HG03571 (cell line): ENCODE measurements around the gene RRN3.
"Not testable (repeated sequence)": the region's sequence is repeated elsewhere in the genome, so short reads cannot be mapped to it uniquely, and the experiment has no call there.

Experiments used
- ATAC-seq: cut with Tn5 transposase; IDR thresholded peaks from one replicate; pipeline ENCODE4 v1.9.1; 2021; ENCODE audit not compliant: unreplicated experiment

RRN3 gene

GRCh38 chr16:15028801-15029698 lies 65.0 kb downstream of the RRN3 start:
- not testable (repeated sequence) for ATAC-seq

GRCh38 chr16:15028345-15028715 lies 65.7 kb downstream of the RRN3 start:
- not testable (repeated sequence) for ATAC-seq

GRCh38 chr16:15027503-15028344 lies 66.3 kb downstream of the RRN3 start:
- not testable (repeated sequence) for ATAC-seq

- not testable (repeated sequence) for ATAC-seq
These were observed 67.0 kb downstream of the RRN3 start for GRCh38 chr16:15027051-15027450.

DNA sequence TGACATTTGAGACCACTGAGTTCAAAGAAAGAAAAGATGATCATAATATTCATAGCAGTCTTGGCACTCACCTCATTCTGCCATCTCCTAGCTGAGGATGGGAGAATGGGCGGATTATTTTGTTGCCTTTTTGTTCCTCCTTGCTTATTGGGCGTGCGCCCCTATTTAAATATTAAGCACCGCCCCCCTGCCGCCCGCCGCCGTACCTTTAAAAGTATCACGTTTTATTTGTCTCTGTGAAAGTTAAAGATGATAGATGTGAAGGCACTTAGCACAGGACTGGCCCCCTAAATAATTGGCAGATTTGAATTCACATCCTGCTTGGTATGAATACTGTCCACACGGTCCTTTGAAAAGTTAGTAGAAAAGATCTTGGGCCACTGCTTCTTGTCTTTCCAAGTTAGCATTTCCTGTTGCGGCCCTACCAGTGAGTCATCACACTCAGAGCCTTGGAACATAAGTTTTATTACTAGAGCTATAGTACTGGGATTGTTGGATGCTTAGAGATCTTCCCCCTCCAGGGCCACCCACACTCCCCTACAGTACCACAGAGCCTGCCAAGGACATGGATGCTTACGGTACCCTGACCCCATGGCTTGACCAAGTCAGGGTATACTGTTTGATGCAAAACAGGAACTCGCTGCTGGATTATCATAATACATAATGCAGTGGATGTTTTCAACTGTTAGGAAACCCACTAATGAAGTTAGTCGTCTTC lies 68.7 kb downstream of the RRN3 start:
- ATAC-seq, result not testable (repeated sequence)

DNA sequence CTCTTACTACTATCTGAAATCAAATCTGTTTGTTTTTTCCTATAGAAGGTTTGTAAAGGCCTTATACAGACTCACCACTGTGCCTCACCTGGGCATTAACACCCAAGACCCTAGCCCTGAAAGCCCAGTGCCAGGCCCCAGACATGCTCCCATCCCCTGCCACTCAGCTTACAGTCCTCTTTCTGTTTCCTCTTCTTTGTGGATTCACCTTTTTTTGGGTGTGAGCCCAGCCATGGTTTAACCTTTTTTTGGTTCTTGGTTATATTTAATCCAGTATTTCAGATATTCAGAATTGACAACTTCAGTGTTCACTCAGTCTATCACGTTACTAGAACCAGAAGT lies 69.2 kb downstream of the RRN3 start:
- not testable (repeated sequence) for ATAC-seq

DNA sequence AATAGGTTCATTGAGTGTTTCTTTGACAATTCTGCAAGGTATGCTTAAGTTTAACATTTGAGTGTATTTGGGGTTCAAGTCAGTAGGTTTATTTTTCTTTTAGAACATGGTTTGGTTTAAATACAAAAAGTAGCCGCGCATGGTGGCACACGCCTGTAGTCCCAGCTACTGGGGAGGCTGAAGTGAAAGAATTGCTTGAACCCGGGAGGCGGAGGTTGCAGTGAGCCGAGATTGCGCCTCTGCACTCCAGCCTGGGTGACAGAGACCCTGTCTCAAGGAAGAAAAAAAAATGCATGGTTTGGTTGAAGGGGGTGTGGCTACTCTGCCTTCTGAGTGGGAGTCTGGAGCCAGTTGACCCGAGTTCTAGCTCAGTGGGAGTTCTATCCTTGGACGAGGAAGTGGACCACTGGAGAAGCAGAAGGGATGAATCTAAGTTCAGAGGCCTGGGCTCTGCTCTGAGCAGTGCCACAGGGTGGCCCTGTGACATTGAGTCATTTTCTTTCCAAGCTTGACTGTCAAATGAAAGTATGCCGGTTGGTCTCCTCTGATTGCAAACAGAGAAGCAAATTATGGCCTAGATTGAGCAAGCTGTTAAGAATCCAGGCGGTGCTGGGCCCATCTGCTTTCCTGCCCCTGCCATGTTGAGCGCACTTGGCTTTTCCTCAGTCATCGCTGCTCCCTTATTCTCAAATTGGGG lies 70.5 kb downstream of the RRN3 start:
- ATAC-seq, result not testable (repeated sequence)

- ATAC-seq, result not testable (repeated sequence)
These were observed 71.9 kb downstream of the RRN3 start for GRCh38 chr16:15022194-15022593.

DNA sequence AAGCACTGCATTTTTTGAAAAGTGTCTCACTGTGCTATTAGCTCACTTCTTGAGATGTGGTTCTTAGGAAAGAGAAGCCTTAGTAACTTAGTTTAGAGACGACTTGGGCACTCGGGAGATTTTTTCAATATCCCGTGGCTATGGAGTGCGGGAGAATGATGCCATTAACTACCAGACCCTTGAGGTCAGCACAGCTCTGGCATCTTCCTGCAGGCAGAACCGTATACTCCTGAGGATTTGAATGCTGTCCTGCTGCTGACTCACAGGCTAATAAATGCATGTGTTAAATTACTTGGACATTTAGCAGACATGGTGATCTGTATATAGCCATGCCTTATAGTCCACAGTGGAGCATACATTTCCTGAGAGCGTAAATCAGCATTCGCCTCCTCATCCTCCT lies 72.6 kb downstream of the RRN3 start:
- ATAC-seq, result not testable (repeated sequence)

DNA sequence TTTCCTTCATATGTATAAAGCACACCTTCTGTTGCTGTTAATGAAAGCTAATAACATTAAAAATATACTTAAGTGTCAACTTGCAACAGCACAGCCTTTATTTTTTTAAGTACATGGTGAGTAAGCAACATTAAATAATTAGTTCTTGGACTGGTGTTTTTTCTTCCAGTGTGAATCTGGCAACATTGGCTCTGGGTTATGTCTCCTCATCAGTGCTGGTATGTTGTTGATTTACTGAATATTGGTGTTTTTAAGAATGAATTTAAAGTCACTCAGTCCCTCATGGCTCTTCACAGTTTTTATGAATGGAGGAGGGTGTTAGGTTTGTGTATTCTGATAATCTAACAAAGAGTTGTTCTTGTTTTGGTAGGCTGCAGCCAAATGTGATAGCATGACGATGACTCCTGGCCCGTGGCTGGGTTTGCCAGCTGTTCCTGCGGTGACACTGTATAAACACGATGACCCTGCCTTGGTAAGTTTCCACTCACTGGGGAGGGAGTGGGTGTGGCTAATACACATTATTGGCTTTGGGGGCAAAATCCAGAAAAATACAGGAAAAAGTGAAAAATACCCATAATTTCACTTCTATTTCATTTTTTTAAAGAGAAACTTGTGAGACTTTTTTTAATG lies 77.0 kb downstream of the RRN3 start:
- ATAC-seq, result not testable (repeated sequence)

GRCh38 chr16:15016354-15016753 lies 77.7 kb downstream of the RRN3 start:
- ATAC-seq, result not testable (repeated sequence)

- not testable (repeated sequence) for ATAC-seq
These were observed 78.4 kb downstream of the RRN3 start for GRCh38 chr16:15015671-15016070.

DNA sequence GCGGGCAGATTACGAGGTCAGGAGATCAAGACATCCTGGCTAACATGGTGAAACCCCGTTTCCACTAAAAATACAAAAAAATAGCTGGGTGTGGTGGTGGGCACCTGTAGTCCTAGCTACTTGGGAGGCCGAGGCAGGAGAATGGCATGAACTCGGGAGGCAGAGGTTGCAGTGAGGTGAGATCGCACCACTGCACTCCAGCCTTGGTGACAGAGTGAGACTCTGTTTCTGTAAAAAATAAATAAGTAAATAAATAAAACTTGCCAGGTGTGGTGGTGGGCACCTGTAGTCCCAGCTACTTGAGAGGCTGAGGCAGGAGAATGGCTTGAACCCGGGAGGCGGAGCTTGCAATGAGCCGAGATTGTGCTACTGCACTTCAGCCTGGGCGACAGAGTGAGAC lies 81.1 kb downstream of the RRN3 start:
- not testable (repeated sequence) for ATAC-seq
